Mucosa of stomach (tissue), 1 donor: Measurements from ENCODE around the gene COL27A1.

ENCODE experiments used
- H3K27me3 ChIP-seq: one replicate; pipeline ENCODE4 v1.7.0; 2013; ENCODE audit warnings: mild to moderate bottlenecking, low read length; ENCODE audit not compliant: control insufficient read depth, insufficient read depth
- H3K36me3 ChIP-seq: one replicate; pipeline ENCODE4 v1.7.0; 2013; ENCODE audit warnings: low read length; ENCODE audit not compliant: control insufficient read depth, insufficient read depth
- H3K4me1 ChIP-seq: one replicate; pipeline ENCODE4 v1.7.0; 2013; ENCODE audit warnings: mild to moderate bottlenecking, low read length; ENCODE audit not compliant: control insufficient read depth, insufficient read depth
- H3K4me3 ChIP-seq: one replicate; pipeline ENCODE4 v1.7.0; 2013; ENCODE audit warnings: low read length
- H3K9ac ChIP-seq: one replicate; pipeline ENCODE4 v1.7.0; 2013; ENCODE audit warnings: mild to moderate bottlenecking, low read length, moderate library complexity
- H3K9me3 ChIP-seq: one replicate; pipeline ENCODE4 v1.7.0; 2013; ENCODE audit warnings: mild to moderate bottlenecking, low read length, moderate library complexity; ENCODE audit not compliant: control insufficient read depth
- donor health status: Pancreatic carcinoma.

COL27A1 gene

GRCh38 chr9:114117996-114118830, 37.1 kb upstream of the COL27A1 start:
- Histone ChIP-seq H3K4me1 (peaks cover 71% of the 10 kb centered on the region), H3K9ac (peak overlapping the region; percentile 42), H3K9me3 (no peaks in the 10 kb centered on the region), H3K27me3 (no peaks in the 10 kb centered on the region), H3K4me3 (no peak overlapping the region), H3K36me3 (no peaks in the 10 kb centered on the region)

GRCh38 chr9:114119242-114120191, 35.8 kb upstream of the COL27A1 start:
- Histone ChIP-seq H3K27me3 (no peaks in the 10 kb centered on the region), H3K4me3 (no peak overlapping the region), H3K4me1 (peaks cover 72% of the 10 kb centered on the region), H3K36me3 (no peaks in the 10 kb centered on the region), H3K9ac (no peak overlapping the region), H3K9me3 (no peaks in the 10 kb centered on the region)

- no peaks in the 10 kb centered on the region for H3K36me3 ChIP-seq
Measured at GRCh38 chr9:114120192-114121014, 34.9 kb upstream of the COL27A1 start.

GRCh38 chr9:114121227-114122135, 33.9 kb upstream of the COL27A1 start:
- Histone ChIP-seq H3K9me3 (no peaks in the 10 kb centered on the region), H3K4me3 (no peak overlapping the region), H3K27me3 (no peaks in the 10 kb centered on the region), H3K9ac (no peak overlapping the region), H3K36me3 (no peaks in the 10 kb centered on the region), H3K4me1 (peaks cover 79% of the 10 kb centered on the region)

More at GRCh38 chr9:114120192-114121014, 34.9 kb upstream of the COL27A1 start:
- no peak overlapping the region for H3K9ac ChIP-seq
- H3K4me1 ChIP-seq = peaks cover 81% of the 10 kb centered on the region
- H3K27me3 ChIP-seq = no peaks in the 10 kb centered on the region
- H3K9me3 ChIP-seq = no peaks in the 10 kb centered on the region
- no peak overlapping the region for H3K4me3 ChIP-seq

GRCh38 chr9:114122136-114123027, 33.0 kb upstream of the COL27A1 start:
- no peaks in the 10 kb centered on the region for H3K9me3 ChIP-seq
- H3K36me3 ChIP-seq = no peaks in the 10 kb centered on the region
- peaks cover 75% of the 10 kb centered on the region for H3K4me1 ChIP-seq
- H3K9ac ChIP-seq = peak overlapping the region; percentile 32
- H3K4me3 ChIP-seq = no peak overlapping the region
- no peaks in the 10 kb centered on the region for H3K27me3 ChIP-seq

- Histone ChIP-seq H3K4me1 (peaks cover 66% of the 10 kb centered on the region), H3K9me3 (no peaks in the 10 kb centered on the region), H3K27me3 (no peaks in the 10 kb centered on the region), H3K9ac (peak overlapping the region; percentile 32), H3K36me3 (no peaks in the 10 kb centered on the region), H3K4me3 (no peak overlapping the region)
Measured at GRCh38 chr9:114123031-114123977, 32.0 kb upstream of the COL27A1 start.

- H3K4me3 ChIP-seq = no peak overlapping the region
- H3K27me3 ChIP-seq = no peaks in the 10 kb centered on the region
- H3K9me3 ChIP-seq = no peaks in the 10 kb centered on the region
- H3K9ac ChIP-seq = no peak overlapping the region
- H3K4me1 ChIP-seq = peaks cover 63% of the 10 kb centered on the region
- H3K36me3 ChIP-seq = no peaks in the 10 kb centered on the region
Measured at GRCh38 chr9:114124138-114124537, 31.2 kb upstream of the COL27A1 start.

- no peaks in the 10 kb centered on the region for H3K9me3 ChIP-seq
- no peak overlapping the region for H3K4me3 ChIP-seq
- peaks cover 64% of the 10 kb centered on the region for H3K4me1 ChIP-seq
- no peak overlapping the region for H3K9ac ChIP-seq
- no peaks in the 10 kb centered on the region for H3K36me3 ChIP-seq
- no peaks in the 10 kb centered on the region for H3K27me3 ChIP-seq
Measured at GRCh38 chr9:114124666-114125475, 30.5 kb upstream of the COL27A1 start.

GRCh38 chr9:114125476-114126013, 29.8 kb upstream of the COL27A1 start:
- H3K9me3 ChIP-seq = no peaks in the 10 kb centered on the region
- H3K9ac ChIP-seq = no peak overlapping the region
- no peaks in the 10 kb centered on the region for H3K27me3 ChIP-seq
- peaks cover 62% of the 10 kb centered on the region for H3K4me1 ChIP-seq
- H3K4me3 ChIP-seq = no peak overlapping the region
- H3K36me3 ChIP-seq = no peaks in the 10 kb centered on the region
